Endodermal cell (in vitro differentiated cells): ENCODE results near the gene CABP4. TPM values are rescaled to one million over a fixed set of nuclear protein-coding genes. Genes with fewer than 3 reads are reported as not detected.

Source experiments
- DNase-seq: peaks from one replicate; pipeline ENCODE4 v3.0.0-alpha.2; 2017
- H3K27ac ChIP-seq: 2 replicates; pipeline ENCODE4 v1.5.1; 2013; ENCODE audit warnings: mild to moderate bottlenecking, low read depth, low read length, moderate library complexity
- H3K27me3 ChIP-seq: 2 replicates; pipeline ENCODE4 v1.6.1; 2013; ENCODE audit warnings: mild to moderate bottlenecking, low read length, moderate library complexity; ENCODE audit not compliant: insufficient read depth, control insufficient read depth, poor library complexity, severe bottlenecking
- H3K36me3 ChIP-seq: 2 replicates; pipeline ENCODE4 v1.7.0; 2013; ENCODE audit warnings: mild to moderate bottlenecking, low read length, moderate library complexity; ENCODE audit not compliant: control insufficient read depth, insufficient read depth
- H3K4me1 ChIP-seq: one replicate; pipeline ENCODE4 v1.7.0; 2013; ENCODE audit warnings: low read length; ENCODE audit not compliant: control insufficient read depth, insufficient read depth
- H3K4me3 ChIP-seq: 2 replicates; pipeline ENCODE4 v1.5.1; 2013; ENCODE audit warnings: mild to moderate bottlenecking, low read length, moderate library complexity
- H3K9ac ChIP-seq: 2 replicates; pipeline ENCODE4 v1.6.1; 2013; ENCODE audit warnings: mild to moderate bottlenecking, low read length, moderate library complexity; ENCODE audit not compliant: poor library complexity, severe bottlenecking; ENCODE audit errors: extremely low read depth
- H3K9me3 ChIP-seq: 2 replicates; pipeline ENCODE4 v1.6.1; 2013; ENCODE audit warnings: mild to moderate bottlenecking, low read length, moderate library complexity; ENCODE audit not compliant: control insufficient read depth
- H3K27ac Mint-ChIP-seq: 2 replicates; pipeline ENCODE4 v1.8.0; 2020; ENCODE audit warnings: mixed read lengths
- H3K27me3 Mint-ChIP-seq: 2 replicates; pipeline ENCODE4 v1.8.0; 2021; ENCODE audit warnings: mild to moderate bottlenecking, mixed read lengths; ENCODE audit not compliant: insufficient read depth
- H3K36me3 Mint-ChIP-seq: 2 replicates; pipeline ENCODE4 v1.8.0; 2020; ENCODE audit warnings: low read depth, mixed read lengths
- H3K4me1 Mint-ChIP-seq: 2 replicates; pipeline ENCODE4 v1.8.0; 2020; ENCODE audit warnings: mixed read lengths
- H3K4me3 Mint-ChIP-seq: 2 replicates; pipeline ENCODE4 v1.8.0; 2020; ENCODE audit warnings: mild to moderate bottlenecking, moderate library complexity, mixed read lengths
- H3K9me3 Mint-ChIP-seq: 2 replicates; pipeline ENCODE4 v1.8.0; 2020; ENCODE audit warnings: mild to moderate bottlenecking, mixed read lengths
- CTCF ChIP-seq: fragments of 200-600 bp; sonication (generic); conservative IDR thresholded peaks from 2 replicates; pipeline ENCODE4 v1.5.0; 2021; ENCODE audit warnings: antibody characterized with exemption, mild to moderate bottlenecking
- WGBS, 2 experiments: methylation state at CpG; one replicate each; pipeline versions ENCODE4 v1.1.5 to v1.1.7; 2013; ENCODE audit warnings: missing lambda C conversion rate in 2 of 2, mixed read lengths in 1 of 2; ENCODE audit not compliant: insufficient coverage in 1 of 2, insufficient read length in 1 of 2; 5-methylcytosine and 5-hydroxymethylcytosine counted together
- total RNA-seq, 2 donors: library from RNA; stranded (reverse); fragmentation: NEBNext Ultra II Directional in 1 of 2; extraction: Animal tissue kit (Norgen Biotek cat#: 25700) in 1 of 2; gene quantifications; 2 replicates in 1 of 2; 3 replicates in 1 of 2; pipeline ENCODE4 v1.2.1, GENCODE V29; 2021

CABP4 gene
- total RNA-seq, 2 donors from 2014 or later, result not detected

GRCh38 chr11:67458266-67458665 lies 3.1 kb downstream of the CABP4 start:
- WGBS, 2 experiments, result 94 to 96% methylated on average over 15 to 19 of the region's 19 CpGs
- no peak overlapping the region for H3K9ac ChIP-seq
- Mint-ChIP-seq H3K36me3 (no peaks in the 10 kb centered on the region), H3K27me3 (peaks cover 8% of the 10 kb centered on the region), H3K9me3 (no peaks in the 10 kb centered on the region), H3K4me3 (no peak overlapping the region), H3K4me1 (no peaks in the 10 kb centered on the region), H3K27ac (no peak overlapping the region)
- no peak overlapping the region for H3K27ac ChIP-seq
- TF ChIP-seq CTCF, result no peak
- H3K27me3 ChIP-seq, result no peaks in the 10 kb centered on the region
- no peaks in the 10 kb centered on the region for H3K36me3 ChIP-seq
- H3K4me1 ChIP-seq, result no peaks in the 10 kb centered on the region
- no peaks in the 10 kb centered on the region for H3K9me3 ChIP-seq
- DNase-seq, result no peak
- no peak overlapping the region for H3K4me3 ChIP-seq

DNA sequence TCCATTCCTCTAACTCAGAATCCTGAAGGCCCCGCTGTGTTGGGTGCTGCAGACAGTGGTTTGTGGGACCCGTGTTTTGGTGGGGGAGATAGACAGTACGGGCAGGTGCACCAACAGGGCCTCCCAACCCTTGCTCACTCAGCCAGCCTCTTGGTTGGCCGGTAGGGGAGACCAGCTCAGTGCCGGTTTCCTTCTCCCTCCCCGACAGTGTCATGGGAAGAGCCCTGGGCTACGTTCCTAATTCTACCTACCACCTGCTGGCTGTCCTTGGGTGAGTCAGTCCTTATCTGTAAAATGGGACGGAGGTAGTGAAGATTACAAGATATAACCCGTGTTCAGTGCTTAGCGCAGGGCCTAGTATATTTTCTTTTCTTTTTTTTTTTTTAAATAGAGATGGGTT lies 8.0 kb downstream of the CABP4 start:
- H3K4me3 Mint-ChIP-seq, result no peak overlapping the region
- peaks cover 4% of the 10 kb centered on the region for H3K36me3 Mint-ChIP-seq

GRCh38 chr11:67463680-67464410 lies 8.7 kb downstream of the CABP4 start:
- Histone ChIP-seq H3K9ac (no peak overlapping the region), H3K27ac (no peak overlapping the region), H3K4me1 (no peaks in the 10 kb centered on the region), H3K9me3 (no peaks in the 10 kb centered on the region), H3K4me3 (no peak overlapping the region), H3K27me3 (no peaks in the 10 kb centered on the region), H3K36me3 (no peaks in the 10 kb centered on the region)
- DNase-seq, result peak; percentile 57
- peak overlapping the region; percentile 74 for H3K4me3 Mint-ChIP-seq
- H3K9me3 Mint-ChIP-seq, result no peaks in the 10 kb centered on the region
- peaks cover 5% of the 10 kb centered on the region for H3K27me3 Mint-ChIP-seq
- peaks cover 4% of the 10 kb centered on the region for H3K36me3 Mint-ChIP-seq
- no peak overlapping the region for H3K27ac Mint-ChIP-seq
- 88 to 91% methylated on average over 10 to 20 of the region's 20 CpGs for WGBS, 2 experiments
- H3K4me1 Mint-ChIP-seq, result peaks cover 9% of the 10 kb centered on the region
- TF ChIP-seq CTCF, result no peak

More for the DNA sequence above, 8.0 kb downstream of the CABP4 start:
- no peak for DNase-seq
- WGBS, 2 experiments, result 85 to 98% methylated on average over 7 to 10 of the region's 10 CpGs
- Histone ChIP-seq H3K36me3 (no peaks in the 10 kb centered on the region), H3K4me3 (no peak overlapping the region), H3K4me1 (no peaks in the 10 kb centered on the region), H3K27ac (no peak overlapping the region), H3K9me3 (no peaks in the 10 kb centered on the region), H3K27me3 (no peaks in the 10 kb centered on the region), H3K9ac (no peak overlapping the region)
- TF ChIP-seq CTCF, result no peak
- H3K9me3 Mint-ChIP-seq, result no peaks in the 10 kb centered on the region
- peaks cover 6% of the 10 kb centered on the region for H3K4me1 Mint-ChIP-seq
- no peak overlapping the region for H3K27ac Mint-ChIP-seq
- peaks cover 5% of the 10 kb centered on the region for H3K27me3 Mint-ChIP-seq
